Measurements from ENCODE around the gene TBC1D16.
"Not testable (repeated sequence)": the region's sequence is repeated elsewhere in the genome, so short reads cannot be mapped to it uniquely, and the experiment has no call there.

TBC1D16 gene

DNA sequence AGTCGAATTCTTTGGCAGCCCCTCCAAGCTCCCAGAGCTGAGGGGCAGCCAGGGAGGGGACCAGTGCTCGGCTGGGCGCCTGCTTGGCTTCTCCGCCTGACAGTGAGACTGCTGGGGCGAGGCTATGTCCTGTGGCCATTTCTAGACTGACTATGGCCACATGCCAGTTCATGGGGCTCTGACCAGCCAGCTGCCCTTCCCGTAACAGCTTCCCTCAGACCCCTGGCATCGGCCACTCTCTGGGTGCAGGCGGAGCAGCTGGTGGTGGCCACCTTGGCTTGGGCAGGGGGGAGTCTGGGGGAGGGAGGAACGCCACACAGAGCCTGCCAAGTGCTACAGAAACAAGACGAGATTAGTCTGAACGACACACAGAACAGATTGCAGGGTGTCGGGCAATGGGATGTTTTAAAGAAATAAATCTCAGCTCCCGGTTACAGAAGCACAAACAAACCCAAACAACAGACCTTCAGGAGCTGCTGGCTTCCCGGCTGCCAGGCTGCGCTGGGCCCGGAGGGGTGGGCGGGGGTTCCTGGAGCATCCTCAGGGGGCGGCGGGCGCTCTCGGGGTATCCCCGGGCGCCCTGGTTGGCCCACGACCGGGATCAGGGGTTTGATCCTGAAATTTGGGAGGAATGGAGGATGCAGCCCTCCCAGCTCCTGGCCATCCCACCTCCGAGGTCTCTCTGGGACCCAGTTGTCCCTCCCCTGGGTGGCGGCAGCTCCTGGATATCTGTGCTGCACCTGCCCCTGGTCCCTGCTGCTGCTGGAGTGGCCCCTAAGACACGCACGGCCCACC, 34.5 kb downstream of the TBC1D16 start:
- DNase-seq, result no peak

DNA sequence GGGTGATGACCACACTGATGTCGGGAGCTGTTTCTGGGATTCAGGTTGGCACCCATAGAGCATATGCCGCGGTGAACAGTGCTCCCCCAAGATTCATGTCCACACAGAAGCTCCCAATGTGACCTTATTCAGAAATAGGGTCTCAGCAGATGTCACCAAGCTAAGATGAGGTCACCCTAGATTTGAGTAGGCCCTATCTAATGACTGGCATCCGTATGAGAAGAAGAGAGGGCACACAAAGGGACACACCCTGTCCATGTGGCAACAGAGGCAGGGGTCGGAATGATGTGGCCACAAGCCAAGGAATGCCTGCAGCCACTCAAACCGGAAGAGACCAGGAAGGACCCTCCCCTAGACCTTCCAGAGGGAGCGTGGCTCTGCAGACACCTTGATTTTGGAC, 35.5 kb downstream of the TBC1D16 start:
- DNase-seq, result no peak

GRCh38 chr17:79997011-79997660, 38.5 kb downstream of the TBC1D16 start:
- DNase-seq, result peak; percentile 85

DNA sequence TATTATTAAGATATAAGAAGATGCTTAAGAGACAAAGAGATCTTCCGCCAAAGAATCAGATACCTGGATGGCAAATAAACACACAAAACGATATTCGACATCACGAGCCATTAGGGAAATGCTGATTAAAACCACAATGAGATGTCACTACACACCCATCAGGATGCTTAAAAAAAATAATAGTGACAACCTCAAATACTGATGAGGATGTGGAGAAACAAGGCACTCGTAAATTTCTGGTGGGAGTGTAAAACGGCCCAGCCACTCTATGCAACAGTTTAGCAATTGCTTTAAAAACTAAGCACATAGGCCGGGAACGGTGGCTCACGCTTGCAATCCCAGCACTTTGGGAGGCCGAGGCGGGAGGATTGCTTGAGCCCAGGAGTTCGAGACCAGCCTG, 39.4 kb downstream of the TBC1D16 start:
- DNase-seq, result no peak

GRCh38 chr17:79995696-79996095, 40.0 kb downstream of the TBC1D16 start:
- no peak for DNase-seq

- no peak for DNase-seq
These were observed 41.1 kb downstream of the TBC1D16 start for GRCh38 chr17:79994602-79995001.

GRCh38 chr17:79994228-79994569, 41.5 kb downstream of the TBC1D16 start:
- not testable (repeated sequence) for DNase-seq

- peak; percentile 84 for DNase-seq
These were observed 42.1 kb downstream of the TBC1D16 start for GRCh38 chr17:79993390-79994227.

DNA sequence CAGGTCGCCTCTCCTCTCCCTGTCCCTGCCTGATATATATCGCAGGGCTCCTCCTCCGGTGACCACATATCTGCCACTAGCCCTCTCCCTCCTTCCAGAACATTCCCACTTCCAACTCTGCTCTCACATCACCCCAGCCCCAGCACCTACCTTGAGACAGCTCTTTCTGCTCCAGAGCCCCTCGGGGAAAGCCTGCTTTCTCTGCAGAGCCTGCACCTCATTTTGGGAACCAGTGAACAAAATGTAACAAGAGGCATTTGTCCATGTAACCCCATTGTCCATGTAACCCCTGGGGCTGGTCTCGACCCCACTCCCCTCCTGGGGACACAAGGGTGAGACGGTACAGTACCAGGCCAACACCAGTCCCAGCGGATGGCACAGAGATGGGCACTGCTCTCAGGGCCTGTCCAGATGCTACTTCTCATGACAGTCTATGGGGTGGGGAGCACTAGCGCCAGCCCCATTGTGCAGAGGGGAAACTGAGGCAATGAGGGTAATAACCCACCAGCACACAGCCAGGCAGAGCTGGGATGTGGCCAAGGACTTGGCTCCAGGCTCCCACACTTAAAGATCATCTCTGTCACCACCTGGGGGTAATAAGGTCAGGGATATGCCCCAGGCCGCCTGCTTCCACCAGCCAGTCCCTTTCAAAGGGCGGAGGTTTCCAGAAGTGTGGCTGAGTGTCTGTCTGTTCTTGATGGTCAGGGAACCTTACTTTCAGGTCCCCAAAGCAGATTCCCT, 42.9 kb downstream of the TBC1D16 start:
- DNase-seq, result no peak

- DNase-seq, result no peak
These were observed 43.6 kb downstream of the TBC1D16 start for GRCh38 chr17:79991924-79992648.

GRCh38 chr17:79991140-79991923, 44.3 kb downstream of the TBC1D16 start:
- peak; percentile 82 for DNase-seq

DNA sequence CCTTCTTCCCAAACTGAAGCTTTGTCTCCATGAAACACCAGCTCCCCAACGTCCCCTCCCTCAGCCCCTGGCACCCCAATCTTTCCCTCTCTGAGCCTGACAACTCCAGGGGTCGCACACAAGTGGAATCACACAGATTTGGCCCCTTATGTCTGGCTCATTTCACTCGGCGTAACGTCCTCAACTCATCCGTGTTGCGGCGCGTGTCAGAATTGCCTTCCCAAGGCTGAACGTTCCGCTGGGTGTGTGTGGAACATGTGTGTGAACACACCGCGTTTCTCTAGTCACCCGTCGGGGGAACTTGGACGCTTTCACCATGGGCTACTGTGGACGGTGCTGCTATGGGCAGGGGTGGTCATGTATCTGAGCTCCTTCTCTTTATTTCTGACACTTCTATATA, 45.0 kb downstream of the TBC1D16 start:
- no peak for DNase-seq

GRCh38 chr17:79990051-79990592, 45.5 kb downstream of the TBC1D16 start:
- no peak for DNase-seq

- no peak for DNase-seq
These were observed 46.4 kb downstream of the TBC1D16 start for GRCh38 chr17:79989106-79989835.

DNA sequence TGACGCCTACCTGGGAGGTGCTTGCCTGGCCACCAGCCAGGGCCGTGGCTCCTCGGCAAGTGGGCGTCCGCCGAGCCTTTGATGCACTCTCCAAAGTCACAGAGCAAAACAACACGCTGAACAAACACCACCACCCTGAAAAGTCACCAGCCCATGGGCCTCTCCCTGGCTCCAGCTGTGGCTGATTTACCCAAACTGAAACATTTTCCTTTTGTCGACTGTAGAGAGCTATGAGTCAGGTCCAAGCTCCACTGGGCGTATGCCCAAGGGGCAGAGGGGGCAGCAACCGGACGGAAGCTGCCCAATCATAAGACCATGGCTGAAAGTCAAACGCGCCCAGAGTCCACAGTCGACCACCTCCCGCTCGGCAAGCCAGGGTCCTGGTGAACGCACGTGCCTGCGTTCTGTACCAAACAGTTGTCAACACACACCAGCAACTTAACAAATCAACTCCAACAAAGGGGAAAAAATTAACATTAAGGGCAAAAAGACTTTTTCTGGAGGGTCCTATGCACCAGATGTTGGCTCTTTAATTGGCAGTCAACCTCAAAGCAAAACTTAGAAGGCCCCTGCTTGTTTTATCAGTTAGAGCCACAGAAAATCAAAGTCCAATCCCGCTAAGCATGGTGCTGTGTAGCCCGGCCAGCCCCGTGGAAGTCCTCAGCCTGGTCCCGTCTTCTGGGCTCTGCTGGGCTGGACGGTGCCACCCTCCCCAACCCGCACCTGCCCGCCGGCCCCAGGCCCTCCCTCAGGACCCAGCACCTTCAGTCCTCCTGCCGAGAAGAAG, 47.3 kb downstream of the TBC1D16 start:
- DNase-seq, result no peak

- no peak for DNase-seq
These were observed 47.8 kb downstream of the TBC1D16 start for GRCh38 chr17:79987935-79988184.

DNA sequence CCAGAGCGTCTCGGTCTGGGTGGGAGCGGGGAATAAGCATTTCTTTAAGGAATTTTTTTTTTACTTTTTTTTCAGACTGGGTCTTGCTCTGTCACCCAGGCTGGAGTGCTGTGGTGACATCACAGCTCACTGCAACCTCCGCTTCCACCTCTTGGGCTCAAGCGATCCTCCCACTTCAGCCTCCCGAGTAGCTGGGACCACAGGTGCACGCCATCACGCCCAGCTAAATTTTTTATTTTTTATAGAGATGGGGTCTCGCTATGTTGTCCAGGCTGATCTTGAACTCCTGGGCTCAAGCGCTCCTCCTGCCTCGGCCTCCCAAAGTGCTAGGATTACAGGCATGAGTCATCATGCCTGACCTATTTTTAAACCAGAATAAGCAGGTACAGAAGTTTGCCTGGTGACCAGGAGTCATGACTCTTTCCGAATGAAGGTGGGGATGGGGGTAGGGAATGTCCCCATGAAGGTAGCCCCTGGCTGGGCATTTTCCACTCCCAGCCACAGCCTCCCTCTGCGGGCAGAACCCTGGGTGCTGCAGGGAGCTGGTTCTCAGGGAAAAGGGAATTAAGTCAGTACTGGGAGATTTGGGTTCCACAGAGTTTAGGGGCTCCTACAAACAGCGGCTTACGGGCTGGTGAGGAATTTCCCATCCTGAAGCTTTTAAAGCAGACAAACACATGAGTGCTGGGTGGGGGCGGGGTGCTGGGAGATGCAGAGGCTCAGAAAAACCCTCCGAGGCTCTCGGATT, 48.3 kb downstream of the TBC1D16 start:
- DNase-seq, result no peak

DNA sequence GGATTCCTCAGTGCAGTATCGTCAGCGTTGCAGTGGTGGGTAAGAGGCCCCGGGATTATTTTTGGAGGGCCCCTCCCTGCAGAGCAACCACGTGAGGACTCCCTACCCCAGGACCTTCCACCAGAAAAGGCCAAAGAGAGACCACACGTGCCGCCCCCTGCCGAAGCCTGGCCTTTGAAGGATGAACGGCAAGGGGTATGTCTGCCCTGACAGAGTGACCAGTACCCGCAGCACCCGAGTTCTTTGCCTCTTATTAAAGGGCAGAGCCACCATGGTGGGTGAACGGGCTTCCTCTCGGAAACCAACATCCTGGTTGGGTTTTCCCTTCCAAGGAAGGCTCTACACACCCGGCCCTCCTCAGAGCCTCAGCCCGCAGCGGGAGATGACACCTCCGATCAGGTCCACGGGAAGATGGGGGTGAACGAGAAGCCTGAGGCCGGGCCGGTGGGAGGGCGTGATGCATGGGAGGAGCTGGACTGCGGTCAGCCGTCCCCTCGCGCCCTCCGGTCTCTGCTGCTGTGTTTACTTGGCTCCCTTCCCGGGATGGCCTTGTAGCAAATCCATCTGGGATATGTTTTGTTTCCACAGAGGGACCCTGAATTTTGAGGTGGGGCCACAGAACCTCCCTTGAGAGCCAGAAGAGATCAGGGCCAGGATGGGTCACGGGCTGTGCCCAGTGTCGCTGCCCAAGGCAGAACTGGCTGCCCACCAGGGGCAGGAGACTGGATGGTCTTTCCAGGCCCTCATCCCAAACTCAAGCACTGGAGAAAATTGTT, 49.1 kb downstream of the TBC1D16 start:
- no peak for DNase-seq

All from stimulated activated CD4-positive, alpha-beta T cell treated with anti-CD3 and anti-CD28 coated beads, Interleukin-1b, Interleukin-23, amount 100 ng/mL, for 48 hours (primary cell).